GM12878 (cell line): ENCODE results near the gene C7orf33. TPM values are rescaled to one million over a fixed set of nuclear protein-coding genes. Genes with fewer than 3 reads are reported as not detected.
"Not testable (repeated sequence)": the region's sequence is repeated elsewhere in the genome, so short reads cannot be mapped to it uniquely, and the experiment has no call there.

Source experiments
- ATAC-seq: fragments of 200-7000 bp; cut with Tn5 transposase; 3 replicates; pipeline ENCODE4 v1.9.1; 2020; ENCODE audit warnings: mild to moderate bottlenecking, moderate library complexity
- BruUV-seq: library from RNA; stranded (reverse); fragments of 400-500 nt; replicated peaks from 2 replicates; lab custom pipeline; 2021; lab: Mats Ljungman, UMichigan
- CTCF ChIA-PET: fragments of 300-600 bp; sonication (Branson Sonifier 250); formaldehyde crosslinking; extraction: SDS; loops from one replicate; lab custom pipeline; 2021; ENCODE audit warnings: inconsistent platforms; lab: Yijun Ruan, JAX
- POLR2A ChIA-PET: fragments of 350-600 bp; formaldehyde crosslinking; extraction: SDS; loops from one replicate; lab custom pipeline; 2021; ENCODE audit warnings: inconsistent platforms; lab: Charles Lee
- RAD21 ChIA-PET: fragments of 300-600 bp; sonication (Branson Sonifier 250); formaldehyde crosslinking; loops from one replicate; lab custom pipeline; 2023; ENCODE audit warnings: antibody characterized with exemption; ENCODE audit not compliant: unreplicated experiment; lab: Charles Lee
- SMC1A ChIA-PET: fragments of 300-600 bp; sonication (Branson Sonifier 250); formaldehyde crosslinking; loops from one replicate; lab custom pipeline; 2023; ENCODE audit not compliant: unreplicated experiment, uncharacterized antibody; lab: Charles Lee
- DNase-seq: peaks from one replicate; pipeline ENCODE4 v3.0.0-alpha.2; 2011; ENCODE audit warnings: low read depth, low spot score
- FAIRE-seq: peaks from 3 replicates; lab custom pipeline; 2011; peaks lifted over from hg19 to GRCh38; lab: Jason Lieb, UNC
- H2AFZ ChIP-seq: 2 replicates; pipeline ENCODE4 v1.6.0; 2011; ENCODE audit warnings: low read depth, low read length, control low read depth; ENCODE audit not compliant: control insufficient read depth
- H3K27ac ChIP-seq: 2 replicates; pipeline ENCODE4 v1.5.1; 2011; ENCODE audit warnings: control low read depth; ENCODE audit not compliant: control insufficient read depth, insufficient read depth
- H3K27me3 ChIP-seq, 2 experiments: replicated peaks in 1 of 2; 2 replicates each; pipeline versions ENCODE4 v1.6.0 to v1.6.1; 2011; ENCODE audit warnings: low read length in 1 of 2; ENCODE audit not compliant: control insufficient read depth in 2 of 2, insufficient read depth in 2 of 2
- H3K36me3 ChIP-seq, 2 experiments: 2 replicates each; pipeline ENCODE4 v1.5.1; 2011; ENCODE audit warnings: low read length in 1 of 2; ENCODE audit not compliant: control insufficient read depth in 2 of 2, insufficient read depth in 2 of 2
- H3K4me1 ChIP-seq: 2 replicates; pipeline ENCODE4 v1.6.1; 2011; ENCODE audit warnings: mild to moderate bottlenecking, low read length, moderate library complexity, mixed read lengths; ENCODE audit not compliant: control insufficient read depth, insufficient read depth
- H3K4me2 ChIP-seq: 2 replicates; pipeline ENCODE4 v1.6.0; 2011; ENCODE audit warnings: control low read depth; ENCODE audit not compliant: control insufficient read depth, insufficient read depth
- H3K4me3 ChIP-seq: fragments of 200-600 bp; sonication (generic); 2 replicates; pipeline ENCODE4 v1.5.1; 2016
- H3K79me2 ChIP-seq: 2 replicates; pipeline ENCODE4 v1.6.0; 2011; ENCODE audit warnings: low read length; ENCODE audit not compliant: control insufficient read depth, insufficient read depth
- H3K9ac ChIP-seq: 2 replicates; pipeline ENCODE4 v1.8.0; 2011; ENCODE audit warnings: low read length, control low read depth, mixed read lengths; ENCODE audit not compliant: control insufficient read depth, insufficient read depth
- H3K9me3 ChIP-seq: replicated peaks from 3 replicates; pipeline ENCODE4 v1.5.1; 2011; ENCODE audit warnings: mild to moderate bottlenecking, low read length; ENCODE audit not compliant: control insufficient read depth, insufficient read depth
- H4K20me1 ChIP-seq: 2 replicates; pipeline ENCODE4 v1.6.0; 2011; ENCODE audit not compliant: control insufficient read depth, insufficient read depth
- ASH2L ChIP-seq: fragments of 300-600, 200-600 bp; sonication (generic); IDR thresholded peaks from 2 replicates; pipeline ENCODE4 v1.6.1; 2017; ENCODE audit warnings: low read depth, mild to moderate bottlenecking, borderline replicate concordance
- ATF3 ChIP-seq: IDR thresholded peaks from 2 replicates; pipeline ENCODE4 v1.6.1; 2011; ENCODE audit warnings: low read depth, mild to moderate bottlenecking, low read length, moderate library complexity, borderline replicate concordance; ENCODE audit errors: extremely low read depth
- ATF7 ChIP-seq: fragments of 450-650 bp; IDR thresholded peaks from 2 replicates; pipeline ENCODE4 v1.6.1; 2016; ENCODE audit warnings: low read depth, mild to moderate bottlenecking
- FOS ChIP-seq: IDR thresholded peaks from 3 replicates; pipeline ENCODE4 v1.6.1; 2011; ENCODE audit warnings: borderline replicate concordance; ENCODE audit not compliant: insufficient read length; ENCODE audit errors: extremely low read depth
- JUNB ChIP-seq: IDR thresholded peaks from 2 replicates; pipeline ENCODE4 v1.6.1; 2016; ENCODE audit warnings: antibody characterized with exemption, mild to moderate bottlenecking
- NFYA ChIP-seq: IDR thresholded peaks from 2 replicates; pipeline ENCODE4 v1.6.1; 2011; ENCODE audit warnings: low read depth, mild to moderate bottlenecking, low read length, improper control_type of control experiment, borderline replicate concordance
- NKRF ChIP-seq: fragments of 450-650 bp; conservative IDR thresholded peaks from 2 replicates; pipeline ENCODE4 v1.6.1; 2017; ENCODE audit warnings: mild to moderate bottlenecking, moderate library complexity
- RAD21 ChIP-seq: IDR thresholded peaks from 2 replicates; pipeline ENCODE4 v1.6.1; 2011; ENCODE audit warnings: mild to moderate bottlenecking, low read depth, low read length, moderate library complexity; ENCODE audit not compliant: insufficient read depth
- STAT1 ChIP-seq: fragments of 450-650 bp; conservative IDR thresholded peaks from 2 replicates; pipeline ENCODE4 v1.6.1; 2014; ENCODE audit warnings: antibody characterized with exemption, mild to moderate bottlenecking
- TAF1 ChIP-seq: IDR thresholded peaks from 2 replicates; pipeline ENCODE4 v1.6.1; 2011; ENCODE audit warnings: mild to moderate bottlenecking, low read depth, low read length, borderline replicate concordance
- WRNIP1 ChIP-seq: IDR thresholded peaks from 2 replicates; pipeline ENCODE4 v1.6.1; 2011; ENCODE audit warnings: low read depth, low read length, improper control_type of control experiment, borderline replicate concordance
- ZBTB33 ChIP-seq: fragments of 450-650 bp; IDR thresholded peaks from 2 replicates; pipeline ENCODE4 v1.6.1; 2017; ENCODE audit warnings: mild to moderate bottlenecking
- WGBS: methylation state at CpG from one replicate; pipeline ENCODE4 v1.1.6; 2016; ENCODE audit warnings: low lambda C conversion rate; ENCODE audit not compliant: insufficient replicate concordance, insufficient coverage; ENCODE audit errors: missing lambda C conversion rate; 5-methylcytosine and 5-hydroxymethylcytosine counted together
- in situ Hi-C: fragments of 300-500 bp; cut with MboI; formaldehyde crosslinking; loops from 9 replicates; pipeline ENCODE4 v1.14.3; 2018; ENCODE audit warnings: mixed read lengths
- intact Hi-C: fragments of 100-400 bp; cut with micrococcal nuclease; formaldehyde crosslinking; loops from one replicate; pipeline ENCODE4 v1.14.2; 2022; ENCODE audit not compliant: unreplicated experiment
- polyA plus RNA-seq, 11 experiments: library from polyadenylated mRNA; depleted of rRNA in 4 of 11; unstranded in 6 of 11; stranded (reverse) in 5 of 11; fragments of >200 nt; fragmentation: Nextera tagmentation in 4 of 11; fragmentation: Illumina TruSeq in 1 of 11; extraction: Ambion mirVana in 4 of 11; extraction: Trizol in 1 of 11; gene quantifications; 1 replicate in 1 of 11; 2 replicates in 10 of 11; pipeline versions ENCODE4 v1.2.1 to v1.2.3, GENCODE V29; 2011 to 2016; ENCODE audit warnings: inconsistent platforms in 2 of 11, missing spikeins in 2 of 11, low read depth in 1 of 11
- total RNA-seq, 4 experiments: library from RNA; depleted of rRNA in 3 of 4; stranded (reverse); fragments of >200 nt in 3 of 4; fragmentation: Illumina TruSeq in 1 of 4; extraction: Trizol in 1 of 4; gene quantifications; 2 replicates each; pipeline versions ENCODE4 v1.2.1 to v1.2.3, GENCODE V29; 2013 to 2021

Gene C7orf33
- total and polyA plus RNA-seq, 10 of the 15 experiments (the other 5 are each of a cell fraction or from before 2014, with no cell fraction given): not detected

DNA sequence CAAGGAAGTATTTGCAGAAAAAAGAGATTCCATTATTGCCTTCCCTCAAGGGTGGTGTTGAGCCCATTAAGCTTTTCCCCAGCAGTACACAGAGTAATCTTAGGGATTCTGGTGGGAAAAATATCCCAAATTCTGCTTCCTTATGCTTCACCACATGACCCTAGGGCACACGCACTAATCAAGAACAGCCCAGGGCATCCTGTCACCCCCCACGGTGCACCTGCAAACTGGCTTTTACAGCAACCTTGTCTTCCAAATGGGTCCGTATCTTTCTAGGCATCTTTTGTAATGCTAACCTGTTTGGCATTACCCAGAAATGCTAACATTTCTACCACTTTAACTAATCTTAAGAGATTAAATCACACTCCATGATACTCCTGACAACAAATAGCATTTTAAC, 926 bp upstream of the C7orf33 start (continued):
- TF ChIP-seq NKRF: no peak

- H3K27ac ChIP-seq, H4K20me1 ChIP-seq, H3K36me3 ChIP-seq, H3K27me3 ChIP-seq, H2AFZ ChIP-seq, ATAC-seq, H3K9me3 ChIP-seq, FAIRE-seq, H3K4me1 ChIP-seq, CTCF ChIA-PET, intact Hi-C loops, H3K4me2 ChIP-seq, SMC1A ChIA-PET, POLR2A ChIA-PET, RAD21 ChIA-PET, BruUV-seq, in situ Hi-C loops, H3K9ac ChIP-seq, H3K4me3 ChIP-seq, DNase-seq, H3K79me2 ChIP-seq: not testable (repeated sequence)
- 29% methylated on average over 3 of the region's 3 CpGs for WGBS
Observed at GRCh38 chr7:148596354-148596753, 5.8 kb downstream of the C7orf33 start.

DNA sequence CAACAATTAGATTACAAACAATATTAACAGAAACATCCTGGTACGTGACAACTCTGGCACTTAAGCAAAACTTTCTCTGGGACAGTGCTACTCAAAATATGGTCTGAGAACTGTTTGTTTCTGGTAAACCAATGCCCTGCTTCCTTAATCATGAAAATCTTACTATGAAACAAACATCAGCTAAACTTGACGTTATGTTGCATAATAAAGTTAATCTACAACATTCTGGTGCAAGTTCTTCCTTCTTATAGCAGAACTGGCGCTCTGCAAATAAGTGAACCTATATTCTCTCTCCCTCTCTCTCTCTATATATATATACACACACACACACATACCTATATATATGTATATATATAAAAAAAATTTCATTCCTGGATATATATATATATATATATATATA, 7.8 kb downstream of the C7orf33 start:
- TF ChIP-seq FOS (no peak), STAT1 (no peak), WRNIP1 (no peak), NFYA (no peak), ATF7 (no peak), RAD21 (no peak), ASH2L (no peak), TAF1 (no peak), ATF3 (no peak), JUNB (no peak), ZBTB33 (no peak)
- no peak overlapping the region for H3K4me3 ChIP-seq
- no peak overlapping the region for H2AFZ ChIP-seq
- RAD21 ChIA-PET: no interaction called here
- no peaks in the 10 kb centered on the region for H3K4me1 ChIP-seq
- WGBS: 44% methylated on average over 3 of the region's 3 CpGs
- intact Hi-C loops (no loop called here), in situ Hi-C loops (no loop called here)
- POLR2A ChIA-PET: no interaction called here
- H3K4me2 ChIP-seq: no peak overlapping the region
- H3K36me3 ChIP-seq: no peaks in the 10 kb centered on the region
- H3K79me2 ChIP-seq: no peaks in the 10 kb centered on the region
- CTCF ChIA-PET: interaction anchor here (0.7 kb wide), 1 partner anchor 53 kb away, joined by 3 read pairs; no protein-coding TSS in a partner anchor
- H3K27me3 ChIP-seq: no peaks in the 10 kb centered on the region; a peak in 1 of 4 replicates
- no peaks in the 10 kb centered on the region; the same call in 2 of the 3 replicates for H3K9me3 ChIP-seq
- FAIRE-seq (no peak), DNase-seq (no peak), ATAC-seq (no peak)
- SMC1A ChIA-PET: interaction anchor here (0.7 to 1.5 kb wide), 2 partner anchors 14 to 1792 kb away, joined by 3 to 4 read pairs; no protein-coding TSS in a partner anchor
- no peaks in the 10 kb centered on the region for H4K20me1 ChIP-seq
- no peak overlapping the region for H3K27ac ChIP-seq
- BruUV-seq: no TSS peak
- H3K9ac ChIP-seq: no peak overlapping the region
